GM19395 (cell line): ENCODE measurements around the gene SORCS3.

Experiments used
- ATAC-seq: cut with Tn5 transposase; IDR thresholded peaks from one replicate; pipeline ENCODE4 v1.9.1; 2021; ENCODE audit warnings: mild to moderate bottlenecking, moderate library complexity; ENCODE audit not compliant: unreplicated experiment

Gene SORCS3

GRCh38 chr10:105073999-105074398 lies 432.9 kb downstream of the SORCS3 start:
- ATAC-seq = no peak

GRCh38 chr10:105075031-105075430 lies 433.9 kb downstream of the SORCS3 start:
- ATAC-seq = no peak

- no peak for ATAC-seq
These were observed 444.9 kb downstream of the SORCS3 start for GRCh38 chr10:105085980-105086379.

- no peak for ATAC-seq
These were observed 453.0 kb downstream of the SORCS3 start for GRCh38 chr10:105094048-105094447.

GRCh38 chr10:105096316-105096715 lies 455.2 kb downstream of the SORCS3 start:
- ATAC-seq = no peak

GRCh38 chr10:105102977-105103376 lies 461.9 kb downstream of the SORCS3 start:
- no peak for ATAC-seq

- ATAC-seq = no peak
These were observed 463.2 kb downstream of the SORCS3 start for GRCh38 chr10:105104297-105104696.

GRCh38 chr10:105109164-105109563 lies 468.1 kb downstream of the SORCS3 start:
- ATAC-seq = no peak

- ATAC-seq = no peak
These were observed 471.8 kb downstream of the SORCS3 start for GRCh38 chr10:105112862-105113261.

- no peak for ATAC-seq
These were observed 472.6 kb downstream of the SORCS3 start for GRCh38 chr10:105113666-105114065.

GRCh38 chr10:105121743-105122142 lies 480.7 kb downstream of the SORCS3 start:
- ATAC-seq = no peak

- no peak for ATAC-seq
These were observed 487.0 kb downstream of the SORCS3 start for GRCh38 chr10:105128111-105128510.

- ATAC-seq = no peak
These were observed 497.3 kb downstream of the SORCS3 start for GRCh38 chr10:105138358-105138757.

- no peak for ATAC-seq
These were observed 498.3 kb downstream of the SORCS3 start for GRCh38 chr10:105139363-105139896.

- no peak for ATAC-seq
These were observed 499.5 kb downstream of the SORCS3 start for GRCh38 chr10:105140600-105140999.

- ATAC-seq = no peak
These were observed 504.6 kb downstream of the SORCS3 start for GRCh38 chr10:105145711-105146110.

- no peak for ATAC-seq
These were observed 505.3 kb downstream of the SORCS3 start for GRCh38 chr10:105146436-105146835.

GRCh38 chr10:105148456-105148855 lies 507.4 kb downstream of the SORCS3 start:
- ATAC-seq = no peak

GRCh38 chr10:105148921-105149320 lies 507.8 kb downstream of the SORCS3 start:
- no peak for ATAC-seq

GRCh38 chr10:105149371-105149891 lies 508.3 kb downstream of the SORCS3 start:
- no peak for ATAC-seq

- no peak for ATAC-seq
These were observed 509.3 kb downstream of the SORCS3 start for GRCh38 chr10:105150259-105150880.

- ATAC-seq = no peak
These were observed 513.6 kb downstream of the SORCS3 start for GRCh38 chr10:105154736-105155135.

GRCh38 chr10:105159268-105159667 lies 518.2 kb downstream of the SORCS3 start:
- no peak for ATAC-seq
